Astrocyte (in vitro differentiated cells and primary cell): ENCODE measurements around the gene BRICD5. TPM values are rescaled to one million over a fixed set of nuclear protein-coding genes. Genes with fewer than 3 reads are reported as not detected.

Experiments
- DNase-seq: peaks from one replicate; pipeline ENCODE4 v3.0.0-alpha.2; 2010; ENCODE audit warnings: low read depth
- FAIRE-seq: peaks from 2 replicates; lab custom pipeline; 2011; peaks lifted over from hg19 to GRCh38; lab: Jason Lieb, UNC
- H2AFZ ChIP-seq: 2 replicates; pipeline ENCODE4 v1.6.0; 2012; ENCODE audit warnings: low read depth, low read length, inconsistent platforms
- H3K27ac ChIP-seq: 2 replicates; pipeline ENCODE4 v1.5.1; 2011; ENCODE audit warnings: low read depth, low read length, inconsistent platforms
- H3K27me3 ChIP-seq: 2 replicates; pipeline ENCODE4 v1.6.0; 2011; ENCODE audit warnings: low read length, inconsistent platforms; ENCODE audit not compliant: insufficient read depth
- H3K36me3 ChIP-seq: 2 replicates; pipeline ENCODE4 v1.5.1; 2011; ENCODE audit warnings: low read length, inconsistent platforms; ENCODE audit not compliant: insufficient read depth
- H3K4me1 ChIP-seq: 2 replicates; pipeline ENCODE4 v1.5.1; 2011; ENCODE audit warnings: low read length, inconsistent platforms; ENCODE audit not compliant: insufficient read depth
- H3K4me2 ChIP-seq: 2 replicates; pipeline ENCODE4 v1.6.0; 2012; ENCODE audit warnings: low read length, inconsistent platforms
- H3K4me3 ChIP-seq: 2 replicates; pipeline ENCODE4 v1.5.1; 2011; ENCODE audit warnings: low read depth, mild to moderate bottlenecking, low read length, inconsistent platforms; ENCODE audit not compliant: insufficient read depth
- H3K79me2 ChIP-seq: 2 replicates; pipeline ENCODE4 v1.6.0; 2012; ENCODE audit warnings: mild to moderate bottlenecking, low read length, inconsistent platforms; ENCODE audit not compliant: insufficient read depth
- H3K9ac ChIP-seq: 2 replicates; pipeline ENCODE4 v1.6.0; 2012; ENCODE audit warnings: mild to moderate bottlenecking, low read length, inconsistent platforms
- H3K9me3 ChIP-seq: 2 replicates; pipeline ENCODE4 v1.5.1; 2012; ENCODE audit warnings: low read depth, mild to moderate bottlenecking, low read length, inconsistent platforms; ENCODE audit not compliant: insufficient read depth
- H4K20me1 ChIP-seq: 2 replicates; pipeline ENCODE4 v1.6.0; 2012; ENCODE audit warnings: low read length, inconsistent platforms; ENCODE audit not compliant: insufficient read depth
- H3K27ac Mint-ChIP-seq: one replicate; pipeline ENCODE4 v1.8.0; 2021; ENCODE audit warnings: mild to moderate bottlenecking, mixed read lengths; ENCODE audit not compliant: unreplicated experiment
- H3K27me3 Mint-ChIP-seq: one replicate; pipeline ENCODE4 v1.8.0; 2021; ENCODE audit warnings: low read depth, mixed read lengths; ENCODE audit not compliant: unreplicated experiment
- H3K36me3 Mint-ChIP-seq: one replicate; pipeline ENCODE4 v1.8.0; 2021; ENCODE audit warnings: low read depth, mixed read lengths; ENCODE audit not compliant: unreplicated experiment
- H3K4me1 Mint-ChIP-seq: one replicate; pipeline ENCODE4 v1.8.0; 2021; ENCODE audit warnings: low read depth, mixed read lengths; ENCODE audit not compliant: unreplicated experiment
- H3K4me3 Mint-ChIP-seq: one replicate; pipeline ENCODE4 v1.8.0; 2021; ENCODE audit warnings: mild to moderate bottlenecking, moderate library complexity, mixed read lengths; ENCODE audit not compliant: unreplicated experiment
- H3K9me3 Mint-ChIP-seq: one replicate; pipeline ENCODE4 v1.8.0; 2021; ENCODE audit warnings: mild to moderate bottlenecking, mixed read lengths; ENCODE audit not compliant: unreplicated experiment
- CTCF ChIP-seq: IDR thresholded peaks from 2 replicates; pipeline ENCODE4 v1.5.1; 2011; ENCODE audit warnings: low read depth, mild to moderate bottlenecking, inconsistent platforms, low read length, moderate library complexity; ENCODE audit not compliant: insufficient read depth
- EZH2 ChIP-seq: IDR thresholded peaks from 2 replicates; pipeline ENCODE4 v1.6.1; 2012; ENCODE audit warnings: mild to moderate bottlenecking, low read length, inconsistent platforms; ENCODE audit not compliant: insufficient read depth
- total RNA-seq: library from RNA; stranded (reverse); gene quantifications from 2 replicates; pipeline ENCODE4 v1.2.1, GENCODE V29; 2021

The BRICD5 gene
- total RNA-seq, 1 donor from 2014 or later: 6.4 TPM

GRCh38 chr16:2170587-2171435, 39.9 kb downstream of the BRICD5 start:
- Histone ChIP-seq H3K9ac (no peak overlapping the region), H3K79me2 (peaks cover 10% of the 10 kb centered on the region), H3K36me3 (peaks cover 5% of the 10 kb centered on the region), H4K20me1 (peaks cover 37% of the 10 kb centered on the region), H3K4me3 (no peak overlapping the region), H3K9me3 (no peaks in the 10 kb centered on the region), H3K4me2 (no peak overlapping the region), H3K27me3 (no peaks in the 10 kb centered on the region), H3K4me1 (no peaks in the 10 kb centered on the region), H2AFZ (no peak overlapping the region), H3K27ac (no peak overlapping the region)
- FAIRE-seq (no peak), DNase-seq (no peak)
- no peak overlapping the region for H3K27ac Mint-ChIP-seq
- no peaks in the 10 kb centered on the region for H3K9me3 Mint-ChIP-seq
- TF ChIP-seq CTCF: no peak
- no peak for TF ChIP-seq EZH2
- no peaks in the 10 kb centered on the region for H3K27me3 Mint-ChIP-seq
- H3K4me1 Mint-ChIP-seq: no peaks in the 10 kb centered on the region
- H3K36me3 Mint-ChIP-seq: peaks cover 4% of the 10 kb centered on the region
- no peak overlapping the region for H3K4me3 Mint-ChIP-seq

- no peak for TF ChIP-seq CTCF
- no peak for TF ChIP-seq EZH2
- H3K27ac Mint-ChIP-seq: no peak overlapping the region
- H3K36me3 Mint-ChIP-seq: peaks cover 2% of the 10 kb centered on the region
- no peak overlapping the region for H2AFZ ChIP-seq
- peaks cover 7% of the 10 kb centered on the region for H3K36me3 ChIP-seq
- FAIRE-seq: no peak
- no peak overlapping the region for H3K4me3 ChIP-seq
- DNase-seq: no peak
- no peaks in the 10 kb centered on the region for H3K9me3 ChIP-seq
- H3K27me3 ChIP-seq: no peaks in the 10 kb centered on the region
- H3K9me3 Mint-ChIP-seq: no peaks in the 10 kb centered on the region
- H3K9ac ChIP-seq: no peak overlapping the region
- no peaks in the 10 kb centered on the region for H3K4me1 ChIP-seq
- H3K79me2 ChIP-seq: peaks cover 17% of the 10 kb centered on the region
- peaks cover 36% of the 10 kb centered on the region for H4K20me1 ChIP-seq
- H3K27me3 Mint-ChIP-seq: no peaks in the 10 kb centered on the region
- H3K4me2 ChIP-seq: no peak overlapping the region
- H3K4me1 Mint-ChIP-seq: no peaks in the 10 kb centered on the region
- H3K4me3 Mint-ChIP-seq: no peak overlapping the region
- H3K27ac ChIP-seq: no peak overlapping the region
Observed at GRCh38 chr16:2170080-2170479, 40.6 kb downstream of the BRICD5 start.
